GM21786 (cell line): Measurements from ENCODE around the gene DNAJA2.

Experiments used
- ATAC-seq: cut with Tn5 transposase; IDR thresholded peaks from one replicate; pipeline ENCODE4 v1.9.1; 2021; ENCODE audit not compliant: unreplicated experiment

The DNAJA2 gene

GRCh38 chr16:46929378-46930332 is 43.8 kb downstream of the DNAJA2 start:
- ATAC-seq: no peak

GRCh38 chr16:46928811-46929210 is 44.7 kb downstream of the DNAJA2 start:
- no peak for ATAC-seq

GRCh38 chr16:46927273-46927672 is 46.2 kb downstream of the DNAJA2 start:
- ATAC-seq: no peak

- ATAC-seq: no peak
Observed at GRCh38 chr16:46926470-46927225, 46.8 kb downstream of the DNAJA2 start.

- no peak for ATAC-seq
Observed at GRCh38 chr16:46924402-46924801, 49.1 kb downstream of the DNAJA2 start.

- no peak for ATAC-seq
Observed at GRCh38 chr16:46923513-46924295, 49.8 kb downstream of the DNAJA2 start.

GRCh38 chr16:46922239-46922638 is 51.2 kb downstream of the DNAJA2 start:
- no peak for ATAC-seq

- ATAC-seq: no peak
Observed at GRCh38 chr16:46920402-46921068, 52.9 kb downstream of the DNAJA2 start.

- ATAC-seq: peak; percentile 87
Observed at GRCh38 chr16:46918905-46919792, 54.3 kb downstream of the DNAJA2 start.

- ATAC-seq: no peak
Observed at GRCh38 chr16:46918400-46918799, 55.1 kb downstream of the DNAJA2 start.

- ATAC-seq: no peak
Observed at GRCh38 chr16:46916980-46917379, 56.5 kb downstream of the DNAJA2 start.

GRCh38 chr16:46915483-46916025 is 57.9 kb downstream of the DNAJA2 start:
- ATAC-seq: no peak

GRCh38 chr16:46914556-46915201 is 58.8 kb downstream of the DNAJA2 start:
- no peak for ATAC-seq

GRCh38 chr16:46911650-46912049 is 61.8 kb downstream of the DNAJA2 start:
- no peak for ATAC-seq

GRCh38 chr16:46911038-46911437 is 62.4 kb downstream of the DNAJA2 start:
- ATAC-seq: peak; percentile 73

GRCh38 chr16:46908540-46909372 is 64.7 kb downstream of the DNAJA2 start:
- no peak for ATAC-seq

- no peak for ATAC-seq
Observed at GRCh38 chr16:46907061-46907774, 66.3 kb downstream of the DNAJA2 start.
